ENCODE results near the gene STK35.

STK35 gene

GRCh38 chr20:2112910-2113309 is 11.3 kb downstream of the STK35 start:
- H4K8ac ChIP-seq (ENCODE audit: low read length) = no peak overlapping the region
- no peak overlapping the region for H2BK15ac ChIP-seq (ENCODE audit: low read depth, poor library complexity, severe bottlenecking)
- no peak overlapping the region for H2BK12ac ChIP-seq (ENCODE audit: low read length in 2 of 2)
- no peak overlapping the region for H3K4me2 ChIP-seq (ENCODE audit: low read length, poor library complexity, severe bottlenecking)
- no peaks in the 10 kb centered on the region for H3K9me3 ChIP-seq (ENCODE audit: control insufficient read depth, low read length)
- H2AFZ ChIP-seq (ENCODE audit: low read depth, low read length) = no peak overlapping the region
- H3K14ac ChIP-seq (ENCODE audit: low read length in 2 of 2) = no peak overlapping the region
- peaks cover 24 to 28% of the 10 kb centered on the region in 2 experiments for H3K36me3 ChIP-seq (ENCODE audit: control insufficient read depth in 1 of 2, insufficient read depth in 2 of 2, low read depth in 1 of 2, low read length in 2 of 2)
- H3K79me1 ChIP-seq (replicated peaks; ENCODE audit: low read length, poor library complexity, severe bottlenecking) = peaks cover 31% of the 10 kb centered on the region
- DNase-seq = no peak
- H4K91ac ChIP-seq (ENCODE audit: low read length) = no peak overlapping the region
- H3K27me3 ChIP-seq (ENCODE audit: control insufficient read depth in 1 of 2, insufficient read depth in 1 of 2, low read length in 2 of 2) = no peaks in the 10 kb centered on the region
- H2AK5ac ChIP-seq (ENCODE audit: low read length, severe bottlenecking) = no peak overlapping the region
- H3K23ac ChIP-seq (ENCODE audit: low read length in 2 of 2) = no peak overlapping the region
- H3K18ac ChIP-seq (ENCODE audit: low read depth in 1 of 2, low read length in 2 of 2) = no peak overlapping the region
- H2BK120ac ChIP-seq (ENCODE audit: low read depth, low read length) = no peak overlapping the region
- H3K4me3 ChIP-seq (ENCODE audit: insufficient read depth in 1 of 2, low read depth in 1 of 2, low read length in 2 of 2) = no peak overlapping the region
- 100% methylated on average over 2 of the region's 4 CpGs for WGBS
- peaks cover 5% of the 10 kb centered on the region for H3K4me1 ChIP-seq (ENCODE audit: control insufficient read depth, insufficient read depth, low read depth, low read length)
- no peak overlapping the region for H2BK5ac ChIP-seq (ENCODE audit: low read depth, low read length, poor library complexity, severe bottlenecking)
- no peak overlapping the region for H3K27ac ChIP-seq (ENCODE audit: low read length, poor library complexity, severe bottlenecking)
- no peak overlapping the region for H3K4ac ChIP-seq (ENCODE audit: low read depth in 1 of 2, low read length in 2 of 2)
- H3K9ac ChIP-seq (ENCODE audit: low read length) = no peak overlapping the region

GRCh38 chr20:2114127-2114959 is 12.7 kb downstream of the STK35 start:
- 97% methylated on average over 9 of the region's 9 CpGs for WGBS
- Histone ChIP-seq H3K27me3 (ENCODE audit: control insufficient read depth in 1 of 2, insufficient read depth in 1 of 2, low read length in 2 of 2) (no peaks in the 10 kb centered on the region), H2BK5ac (ENCODE audit: low read depth, low read length, poor library complexity, severe bottlenecking) (no peak overlapping the region), H2AFZ (ENCODE audit: low read depth, low read length) (no peak overlapping the region), H3K23ac (ENCODE audit: low read length in 2 of 2) (no peak overlapping the region), H3K9me3 (ENCODE audit: control insufficient read depth, low read length) (no peaks in the 10 kb centered on the region), H3K4ac (ENCODE audit: low read depth in 1 of 2, low read length in 2 of 2) (no peak overlapping the region), H2AK5ac (ENCODE audit: low read length, severe bottlenecking) (no peak overlapping the region), H3K79me1 (replicated peaks; ENCODE audit: low read length, poor library complexity, severe bottlenecking) (peaks cover 33% of the 10 kb centered on the region), H3K4me1 (ENCODE audit: control insufficient read depth, insufficient read depth, low read depth, low read length) (peaks cover 4% of the 10 kb centered on the region), H3K36me3 (ENCODE audit: control insufficient read depth in 1 of 2, insufficient read depth in 2 of 2, low read depth in 1 of 2, low read length in 2 of 2) (peaks cover 24 to 41% of the 10 kb centered on the region in 2 experiments), H3K4me3 (ENCODE audit: insufficient read depth in 1 of 2, low read depth in 1 of 2, low read length in 2 of 2) (no peak overlapping the region), H3K9ac (ENCODE audit: low read length) (no peak overlapping the region), H2BK12ac (ENCODE audit: low read length in 2 of 2) (no peak overlapping the region), H2BK15ac (ENCODE audit: low read depth, poor library complexity, severe bottlenecking) (no peak overlapping the region), H3K4me2 (ENCODE audit: low read length, poor library complexity, severe bottlenecking) (no peak overlapping the region), H2BK120ac (ENCODE audit: low read depth, low read length) (no peak overlapping the region), H4K91ac (ENCODE audit: low read length) (no peak overlapping the region), H4K8ac (ENCODE audit: low read length) (no peak overlapping the region), H3K18ac (ENCODE audit: low read depth in 1 of 2, low read length in 2 of 2) (no peak overlapping the region), H3K14ac (ENCODE audit: low read length in 2 of 2) (no peak overlapping the region), H3K27ac (ENCODE audit: low read length, poor library complexity, severe bottlenecking) (no peak overlapping the region)
- DNase-seq = peak; percentile 53

GRCh38 chr20:2114990-2115681 is 13.5 kb downstream of the STK35 start:
- Histone ChIP-seq H2AFZ (ENCODE audit: low read depth, low read length) (no peak overlapping the region), H2AK5ac (ENCODE audit: low read length, severe bottlenecking) (no peak overlapping the region), H3K14ac (ENCODE audit: low read length in 2 of 2) (no peak overlapping the region), H3K18ac (ENCODE audit: low read depth in 1 of 2, low read length in 2 of 2) (no peak overlapping the region), H3K27me3 (ENCODE audit: control insufficient read depth in 1 of 2, insufficient read depth in 1 of 2, low read length in 2 of 2) (no peaks in the 10 kb centered on the region), H2BK5ac (ENCODE audit: low read depth, low read length, poor library complexity, severe bottlenecking) (no peak overlapping the region), H3K36me3 (ENCODE audit: control insufficient read depth in 1 of 2, insufficient read depth in 2 of 2, low read depth in 1 of 2, low read length in 2 of 2) (peaks cover 24 to 49% of the 10 kb centered on the region in 2 experiments), H3K4me2 (ENCODE audit: low read length, poor library complexity, severe bottlenecking) (no peak overlapping the region), H4K8ac (ENCODE audit: low read length) (no peak overlapping the region), H3K4me1 (ENCODE audit: control insufficient read depth, insufficient read depth, low read depth, low read length) (no peaks in the 10 kb centered on the region), H3K4ac (ENCODE audit: low read depth in 1 of 2, low read length in 2 of 2) (no peak overlapping the region), H2BK12ac (ENCODE audit: low read length in 2 of 2) (no peak overlapping the region), H3K9ac (ENCODE audit: low read length) (peak overlapping the region; percentile 4), H3K23ac (ENCODE audit: low read length in 2 of 2) (no peak overlapping the region), H3K9me3 (ENCODE audit: control insufficient read depth, low read length) (no peaks in the 10 kb centered on the region), H3K27ac (ENCODE audit: low read length, poor library complexity, severe bottlenecking) (no peak overlapping the region), H2BK120ac (ENCODE audit: low read depth, low read length) (no peak overlapping the region), H3K4me3 (ENCODE audit: insufficient read depth in 1 of 2, low read depth in 1 of 2, low read length in 2 of 2) (no peak overlapping the region), H3K79me1 (replicated peaks; ENCODE audit: low read length, poor library complexity, severe bottlenecking) (peaks cover 38% of the 10 kb centered on the region), H4K91ac (ENCODE audit: low read length) (no peak overlapping the region), H2BK15ac (ENCODE audit: low read depth, poor library complexity, severe bottlenecking) (no peak overlapping the region)
- WGBS = 96% methylated on average over 2 of the region's 2 CpGs
- peak; percentile 74 for DNase-seq

- Histone ChIP-seq H3K79me1 (replicated peaks; ENCODE audit: low read length, poor library complexity, severe bottlenecking) (peaks cover 49% of the 10 kb centered on the region), H3K27me3 (ENCODE audit: control insufficient read depth in 1 of 2, insufficient read depth in 1 of 2, low read length in 2 of 2) (no peaks in the 10 kb centered on the region), H3K9ac (ENCODE audit: low read length) (no peak overlapping the region), H2BK5ac (ENCODE audit: low read depth, low read length, poor library complexity, severe bottlenecking) (no peak overlapping the region), H3K18ac (ENCODE audit: low read depth in 1 of 2, low read length in 2 of 2) (no peak overlapping the region), H3K4me3 (ENCODE audit: insufficient read depth in 1 of 2, low read depth in 1 of 2, low read length in 2 of 2) (no peak overlapping the region), H3K9me3 (ENCODE audit: control insufficient read depth, low read length) (no peaks in the 10 kb centered on the region), H2BK12ac (ENCODE audit: low read length in 2 of 2) (no peak overlapping the region), H3K23ac (ENCODE audit: low read length in 2 of 2) (no peak overlapping the region), H3K4ac (ENCODE audit: low read depth in 1 of 2, low read length in 2 of 2) (no peak overlapping the region), H3K4me2 (ENCODE audit: low read length, poor library complexity, severe bottlenecking) (no peak overlapping the region), H2BK120ac (ENCODE audit: low read depth, low read length) (no peak overlapping the region), H3K14ac (ENCODE audit: low read length in 2 of 2) (no peak overlapping the region), H3K27ac (ENCODE audit: low read length, poor library complexity, severe bottlenecking) (no peak overlapping the region), H2BK15ac (ENCODE audit: low read depth, poor library complexity, severe bottlenecking) (no peak overlapping the region), H3K36me3 (ENCODE audit: control insufficient read depth in 1 of 2, insufficient read depth in 2 of 2, low read depth in 1 of 2, low read length in 2 of 2) (peaks cover 24 to 50% of the 10 kb centered on the region in 2 experiments), H2AK5ac (ENCODE audit: low read length, severe bottlenecking) (no peak overlapping the region), H3K4me1 (ENCODE audit: control insufficient read depth, insufficient read depth, low read depth, low read length) (no peaks in the 10 kb centered on the region), H2AFZ (ENCODE audit: low read depth, low read length) (no peak overlapping the region), H4K8ac (ENCODE audit: low read length) (peak overlapping the region; percentile 29), H4K91ac (ENCODE audit: low read length) (no peak overlapping the region)
- no peak for DNase-seq
- WGBS = 97% methylated on average over 8 of the region's 9 CpGs
These were observed 14.7 kb downstream of the STK35 start for GRCh38 chr20:2116170-2116940.
